ENCODE data around the gene OR52E4.

OR52E4 gene

GRCh38 chr11:5887661-5888060, 7.2 kb downstream of the OR52E4 start:
- DNase-seq (ENCODE audit: low read depth in 2 of 2), result no peak
- no peak for TF ChIP-seq CTCF (IDR thresholded peaks at IDR 0.05; ENCODE audit: low read depth, low read length)
- no peak overlapping the region for H3K4me3 ChIP-seq (replicated peaks in 1 of 2; ENCODE audit: low read depth in 2 of 2, low read length in 2 of 2)

GRCh38 chr11:5891216-5891800, 10.9 kb downstream of the OR52E4 start:
- no peak overlapping the region for H3K4me3 ChIP-seq (replicated peaks in 1 of 2; ENCODE audit: low read depth in 2 of 2, low read length in 2 of 2)

GRCh38 chr11:5892908-5893307, 12.5 kb downstream of the OR52E4 start, which contains the start of gene OR52E5:
Gene OR52E5 (plus strand): TSS chr11:5893208. CDS start chr11:5900777, 7,569 bp downstream.
- no peak within 1 kb of the TSS for H3K4me3 ChIP-seq (replicated peaks in 1 of 2; ENCODE audit: low read depth in 2 of 2, low read length in 2 of 2)
- no peak for DNase-seq (ENCODE audit: low read depth in 2 of 2)
- no peak for TF ChIP-seq CTCF (IDR thresholded peaks at IDR 0.05; ENCODE audit: low read depth, low read length)

More at GRCh38 chr11:5891216-5891800, 10.9 kb downstream of the OR52E4 start:
- peak; percentile 42 for TF ChIP-seq CTCF (IDR thresholded peaks at IDR 0.05; ENCODE audit: low read depth, low read length)
- DNase-seq (ENCODE audit: low read depth in 2 of 2), result peak; percentile 36

GRCh38 chr11:5899534-5899933, 19.1 kb downstream of the OR52E4 start:
- H3K4me3 ChIP-seq (replicated peaks in 1 of 2; ENCODE audit: low read depth in 2 of 2, low read length in 2 of 2), result no peak overlapping the region
- DNase-seq (ENCODE audit: low read depth in 2 of 2), result no peak
- TF ChIP-seq CTCF (IDR thresholded peaks at IDR 0.05; ENCODE audit: low read depth, low read length), result no peak

GRCh38 chr11:5910540-5910939, 30.1 kb downstream of the OR52E4 start:
- no peak for TF ChIP-seq CTCF (IDR thresholded peaks at IDR 0.05; ENCODE audit: low read depth, low read length)
- no peak for DNase-seq (ENCODE audit: low read depth in 2 of 2)

GRCh38 chr11:5922749-5923426, 42.5 kb downstream of the OR52E4 start:
- no peak overlapping the region for H3K4me3 ChIP-seq (replicated peaks in 1 of 2; ENCODE audit: low read depth in 2 of 2, low read length in 2 of 2)
- peak in 1 of 2 donors; percentile 46 for DNase-seq (ENCODE audit: low read depth in 2 of 2)
- TF ChIP-seq CTCF (IDR thresholded peaks at IDR 0.05; ENCODE audit: low read depth, low read length), result no peak

More at GRCh38 chr11:5910540-5910939, 30.1 kb downstream of the OR52E4 start:
- H3K4me3 ChIP-seq (replicated peaks in 1 of 2; ENCODE audit: low read depth in 2 of 2, low read length in 2 of 2), result no peak overlapping the region
